HL-60 (cell line): ENCODE results near the gene GHRL.

Experiments
- CTCF ChIP-seq: IDR thresholded peaks from one replicate; pipeline ENCODE4 v1.5.1; 2011; ENCODE audit warnings: low read length, control low read depth, inconsistent platforms; ENCODE audit not compliant: insufficient read depth
- GABPA ChIP-seq: IDR thresholded peaks from 2 replicates; pipeline ENCODE4 v1.6.1; 2012; ENCODE audit warnings: low read depth
- POLR2AphosphoS5 ChIP-seq: IDR thresholded peaks from 2 replicates; pipeline ENCODE4 v1.6.1; 2012; ENCODE audit warnings: low read depth
- SPI1 ChIP-seq: IDR thresholded peaks from 2 replicates; pipeline ENCODE4 v1.6.1; 2012; ENCODE audit warnings: low read depth, mild to moderate bottlenecking, borderline replicate concordance
- TF ChIP-seq, protein P1 (sequence below): IDR thresholded peaks from 2 replicates; pipeline ENCODE4 v1.6.1; 2012; ENCODE audit warnings: low read depth; ENCODE audit not compliant: insufficient replicate concordance

DNA sequence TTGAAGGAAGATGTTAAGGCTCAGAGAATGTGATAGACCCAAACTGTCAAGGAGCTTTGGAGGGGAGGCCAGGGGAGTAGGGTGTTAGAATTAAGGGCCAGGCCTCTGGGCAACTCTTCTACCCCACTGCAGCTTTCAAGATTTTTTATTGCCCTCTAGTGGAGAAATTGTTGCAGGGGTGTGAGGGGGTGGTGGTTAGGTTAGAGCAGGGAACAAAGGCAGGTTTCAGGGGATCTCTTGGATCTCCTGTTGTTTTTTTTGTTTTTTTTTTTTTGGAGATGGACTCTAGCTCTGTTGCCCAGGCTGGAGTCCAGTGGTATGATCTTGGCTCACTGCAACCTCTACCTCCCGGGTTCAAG lies 29.6 kb upstream of the GHRL start:
- TF ChIP-seq CTCF (peak; percentile 60), GABPA (no peak), POLR2AphosphoS5 (no peak), SPI1 (no peak)
- TF ChIP-seq, protein P1, sequence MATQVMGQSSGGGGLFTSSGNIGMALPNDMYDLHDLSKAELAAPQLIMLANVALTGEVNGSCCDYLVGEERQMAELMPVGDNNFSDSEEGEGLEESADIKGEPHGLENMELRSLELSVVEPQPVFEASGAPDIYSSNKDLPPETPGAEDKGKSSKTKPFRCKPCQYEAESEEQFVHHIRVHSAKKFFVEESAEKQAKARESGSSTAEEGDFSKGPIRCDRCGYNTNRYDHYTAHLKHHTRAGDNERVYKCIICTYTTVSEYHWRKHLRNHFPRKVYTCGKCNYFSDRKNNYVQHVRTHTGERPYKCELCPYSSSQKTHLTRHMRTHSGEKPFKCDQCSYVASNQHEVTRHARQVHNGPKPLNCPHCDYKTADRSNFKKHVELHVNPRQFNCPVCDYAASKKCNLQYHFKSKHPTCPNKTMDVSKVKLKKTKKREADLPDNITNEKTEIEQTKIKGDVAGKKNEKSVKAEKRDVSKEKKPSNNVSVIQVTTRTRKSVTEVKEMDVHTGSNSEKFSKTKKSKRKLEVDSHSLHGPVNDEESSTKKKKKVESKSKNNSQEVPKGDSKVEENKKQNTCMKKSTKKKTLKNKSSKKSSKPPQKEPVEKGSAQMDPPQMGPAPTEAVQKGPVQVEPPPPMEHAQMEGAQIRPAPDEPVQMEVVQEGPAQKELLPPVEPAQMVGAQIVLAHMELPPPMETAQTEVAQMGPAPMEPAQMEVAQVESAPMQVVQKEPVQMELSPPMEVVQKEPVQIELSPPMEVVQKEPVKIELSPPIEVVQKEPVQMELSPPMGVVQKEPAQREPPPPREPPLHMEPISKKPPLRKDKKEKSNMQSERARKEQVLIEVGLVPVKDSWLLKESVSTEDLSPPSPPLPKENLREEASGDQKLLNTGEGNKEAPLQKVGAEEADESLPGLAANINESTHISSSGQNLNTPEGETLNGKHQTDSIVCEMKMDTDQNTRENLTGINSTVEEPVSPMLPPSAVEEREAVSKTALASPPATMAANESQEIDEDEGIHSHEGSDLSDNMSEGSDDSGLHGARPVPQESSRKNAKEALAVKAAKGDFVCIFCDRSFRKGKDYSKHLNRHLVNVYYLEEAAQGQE = no peak
